Myocyte (in vitro differentiated cells): ENCODE data around the gene SNX6. TPM values are rescaled to one million over a fixed set of nuclear protein-coding genes. Genes with fewer than 3 reads are reported as not detected.
"Not testable (repeated sequence)": the region's sequence is repeated elsewhere in the genome, so short reads cannot be mapped to it uniquely, and the experiment has no call there.

Source experiments
- DNase-seq: peaks from one replicate; pipeline ENCODE4 v3.0.0-alpha.2; 2012; ENCODE audit warnings: low read depth
- polyA plus RNA-seq: library from polyadenylated mRNA; unstranded; fragments of >200 nt; gene quantifications from one replicate; pipeline ENCODE4 v1.2.1, GENCODE V29; 2012; ENCODE audit warnings: missing spikeins
- total RNA-seq: library from RNA; depleted of rRNA; stranded (reverse); fragments of >200 nt; gene quantifications from 2 replicates; pipeline ENCODE4 v1.2.3, GENCODE V29; 2014

Gene SNX6
- total RNA-seq, result 157 and 173 TPM in 2 replicates
- polyA plus RNA-seq, result 34.9 TPM

- peak; percentile 82 for DNase-seq
Measured at GRCh38 chr14:34629657-34630529, at the start of gene SNX6. Gene SNX6, minus strand, starts transcription at chr14:34630148. Its CDS starts 32 bp downstream, at chr14:34630116.

- no peak for DNase-seq
Measured at GRCh38 chr14:34678735-34679134, 48.8 kb upstream of the SNX6 start.

DNA sequence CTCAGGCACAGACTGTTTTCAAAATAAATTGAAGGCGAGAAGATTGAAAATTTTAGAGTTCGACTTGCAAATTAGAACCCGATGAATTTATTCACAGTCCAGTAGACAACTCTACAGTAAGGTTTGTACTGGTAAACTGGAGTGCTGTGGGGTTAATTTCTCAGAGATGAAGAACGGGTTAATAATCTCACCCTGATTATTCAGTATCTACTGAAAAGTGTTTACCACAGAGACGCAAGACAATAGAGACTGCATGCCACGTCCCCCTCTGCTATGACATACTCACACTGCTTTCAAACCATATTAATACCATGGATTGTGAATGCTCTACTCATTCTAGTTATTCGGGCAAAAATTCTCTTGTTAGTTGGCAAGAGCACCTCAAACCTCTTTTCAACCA, 48.4 kb upstream of the SNX6 start:
- peak; percentile 67 for DNase-seq

DNA sequence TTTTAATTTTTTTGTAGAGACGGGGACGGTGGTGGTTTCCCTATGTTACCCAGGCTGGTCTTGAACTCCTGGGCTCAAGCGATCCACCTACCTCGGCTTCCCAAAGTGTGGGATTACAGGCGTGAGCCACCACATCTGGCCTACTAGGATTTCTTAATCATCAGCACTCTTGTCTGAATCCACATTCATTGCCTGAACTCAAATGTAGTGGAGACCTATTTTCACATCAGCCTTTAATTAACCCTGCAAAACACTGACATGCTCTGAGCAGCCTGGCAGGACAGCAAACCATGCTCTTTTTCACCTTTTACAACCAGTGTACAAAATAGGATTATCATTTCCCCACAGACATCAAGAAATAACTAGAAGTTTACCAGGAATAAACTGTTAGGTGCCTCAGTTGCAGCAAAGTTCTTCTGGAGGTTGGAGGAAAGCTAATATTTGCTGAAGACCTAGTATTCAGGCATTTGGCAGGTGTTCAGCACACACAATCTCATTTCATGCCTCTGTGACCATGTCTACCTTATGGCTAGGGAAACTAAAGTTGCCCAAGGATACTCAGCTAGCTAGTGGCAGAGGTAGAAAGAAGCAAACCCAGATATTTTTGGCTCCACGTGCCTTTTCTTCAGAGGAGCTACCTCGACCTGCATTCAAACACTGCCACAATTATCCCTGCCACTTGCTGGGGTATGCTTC, 46.7 kb upstream of the SNX6 start:
- no peak for DNase-seq

DNA sequence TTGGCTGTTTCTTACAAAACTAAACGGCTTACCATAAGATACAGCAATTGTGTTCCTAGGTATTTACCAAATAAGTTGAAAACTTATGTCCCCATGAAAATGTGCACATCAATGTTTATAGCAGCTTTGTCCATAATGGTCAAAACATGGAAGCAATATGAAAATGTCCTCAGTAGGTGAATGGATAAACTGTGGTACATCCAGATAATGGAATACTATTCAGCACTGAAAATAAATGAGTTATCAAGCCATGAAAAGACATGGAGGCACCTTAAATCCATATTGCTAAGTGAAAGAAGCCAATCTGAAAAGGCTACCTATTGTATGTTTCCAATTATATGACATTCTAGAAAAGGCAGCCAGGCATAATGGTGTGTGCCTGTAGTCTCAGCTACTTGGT, 43.8 kb upstream of the SNX6 start:
- no peak for DNase-seq

- DNase-seq, result no peak
Measured at GRCh38 chr14:34671716-34672115, 41.8 kb upstream of the SNX6 start.

- no peak for DNase-seq
Measured at GRCh38 chr14:34668111-34668510, 38.2 kb upstream of the SNX6 start.

GRCh38 chr14:34667007-34667406, 37.1 kb upstream of the SNX6 start:
- no peak for DNase-seq

GRCh38 chr14:34665785-34666435, 36.0 kb upstream of the SNX6 start:
- no peak for DNase-seq

GRCh38 chr14:34662561-34663088, 32.7 kb upstream of the SNX6 start:
- DNase-seq, result no peak

- no peak for DNase-seq
Measured at GRCh38 chr14:34660796-34661195, 30.8 kb upstream of the SNX6 start.

GRCh38 chr14:34655959-34656358, 26.0 kb upstream of the SNX6 start:
- DNase-seq, result no peak

DNA sequence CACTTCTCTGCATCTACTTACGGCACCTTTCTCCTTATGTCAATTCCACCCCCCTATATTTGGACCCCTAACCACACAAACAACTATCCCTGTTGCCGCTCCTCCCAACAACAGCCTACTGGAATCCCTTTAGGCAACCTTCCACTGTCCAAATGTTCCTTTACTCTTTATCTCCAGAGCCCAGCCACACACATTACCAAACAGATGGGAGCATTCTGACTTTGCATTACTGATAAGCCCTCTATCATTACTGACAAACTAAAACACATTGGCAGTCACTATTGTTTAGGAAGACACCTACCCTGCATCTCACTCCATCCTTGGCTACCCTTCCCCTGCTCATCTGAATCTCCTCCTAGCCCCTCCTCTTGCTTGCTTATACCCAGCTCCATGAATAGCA, 23.1 kb upstream of the SNX6 start:
- not testable (repeated sequence) for DNase-seq

DNA sequence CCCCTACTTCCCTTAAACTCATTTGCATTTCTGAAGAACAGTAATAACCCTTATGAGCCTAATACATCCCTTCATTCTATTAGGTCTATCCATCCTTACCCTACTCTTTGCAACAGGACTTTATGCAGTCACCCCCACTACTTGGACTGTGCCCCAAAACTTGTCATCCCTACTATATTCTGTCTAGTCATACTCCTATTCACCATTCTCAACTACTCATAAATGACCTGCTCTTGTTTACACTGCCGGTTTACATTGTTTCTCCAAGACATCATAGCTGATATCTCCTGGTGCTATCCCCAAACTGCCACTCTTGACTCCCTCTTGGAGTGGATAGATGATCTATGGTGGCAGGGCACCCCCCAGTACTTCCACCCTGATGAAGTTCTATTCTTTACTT, 22.4 kb upstream of the SNX6 start:
- DNase-seq, result not testable (repeated sequence)

DNA sequence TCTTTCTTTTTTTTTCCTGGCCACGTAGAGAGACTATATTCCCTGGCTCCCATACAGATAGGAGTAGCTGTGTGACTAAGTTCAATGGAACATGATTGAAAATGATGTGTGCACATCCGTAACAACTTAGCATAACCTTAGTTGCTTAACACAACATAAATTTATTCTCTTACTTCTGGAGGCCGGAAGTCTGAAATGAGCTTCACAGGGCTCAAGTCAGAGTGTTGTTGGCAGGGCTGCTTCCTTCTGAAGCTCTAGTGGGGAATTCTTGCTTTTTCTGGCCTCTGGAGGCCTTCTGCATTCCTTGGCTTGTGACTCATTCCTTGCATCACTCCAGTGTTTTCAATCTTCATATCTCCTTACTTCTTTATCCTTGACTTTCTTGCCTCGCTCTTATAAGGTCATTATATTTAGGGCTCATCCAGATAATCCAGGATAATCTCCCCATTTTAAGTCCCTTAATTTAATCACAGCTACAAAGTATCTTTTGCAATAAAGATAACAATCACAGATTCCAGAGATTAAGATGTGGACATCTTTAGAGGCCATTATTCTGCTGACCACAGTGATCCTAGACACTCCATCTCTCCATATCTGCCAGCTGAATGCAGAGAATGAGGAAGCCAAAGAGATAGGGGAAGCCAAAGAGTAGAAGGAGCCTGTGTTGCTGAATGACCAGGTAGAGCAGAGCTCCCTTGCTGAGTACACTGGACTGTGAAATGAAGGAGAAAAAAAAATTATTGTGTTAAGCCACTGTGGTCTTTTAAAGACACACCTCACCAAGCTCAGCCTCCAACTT, 21.0 kb upstream of the SNX6 start:
- peak; percentile 82 for DNase-seq

GRCh38 chr14:34650006-34650405, 20.1 kb upstream of the SNX6 start:
- DNase-seq, result peak; percentile 52

GRCh38 chr14:34649344-34649743, 19.4 kb upstream of the SNX6 start:
- peak; percentile 71 for DNase-seq

- no peak for DNase-seq
Measured at GRCh38 chr14:34646570-34647255, 16.8 kb upstream of the SNX6 start.

DNA sequence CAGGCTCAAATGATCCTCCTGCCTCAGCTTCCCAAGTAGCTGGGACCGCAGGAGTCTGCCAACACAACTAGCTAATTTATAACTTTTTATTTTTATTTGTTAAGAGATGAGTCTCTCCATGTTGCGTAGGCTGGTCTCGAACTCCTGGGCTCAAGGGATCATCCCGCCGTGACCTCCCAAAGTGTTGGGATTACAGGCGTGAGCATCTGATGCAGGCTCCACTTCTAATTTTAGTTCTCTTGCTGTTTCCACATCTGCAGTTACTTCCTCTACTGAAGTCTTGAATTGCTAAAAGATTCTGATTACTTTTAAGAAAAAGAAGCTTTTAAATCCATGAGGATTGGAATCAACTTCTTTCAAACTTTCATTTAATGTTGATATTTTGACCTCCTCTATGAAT, 13.4 kb upstream of the SNX6 start:
- DNase-seq, result no peak

- no peak for DNase-seq
Measured at GRCh38 chr14:34642595-34642994, 12.6 kb upstream of the SNX6 start.
